ENCODE results near the gene CPOX.
A peak's percentile ranks its signal among the peaks of the same experiment; 100 is the strongest.
"Not testable (repeated sequence)": the region's sequence is repeated elsewhere in the genome, so short reads cannot be mapped to it uniquely, and the experiment has no call there.

CPOX gene

GRCh38 chr3:98593046-98593936, at the start of gene CPOX:
TSS of gene CPOX (minus strand) at chr3:98593611. CDS start at chr3:98593504, 107 bp downstream.
- DNase-seq, result peak; percentile 65

- not testable (repeated sequence) for DNase-seq
These were observed 49.4 kb upstream of the CPOX start for GRCh38 chr3:98642769-98643168.

- DNase-seq, result not testable (repeated sequence)
These were observed 48.3 kb upstream of the CPOX start for GRCh38 chr3:98641756-98642155.

- not testable (repeated sequence) for DNase-seq
These were observed 45.1 kb upstream of the CPOX start for GRCh38 chr3:98638515-98638914.

GRCh38 chr3:98630416-98630815, 37.0 kb upstream of the CPOX start:
- no peak for DNase-seq

- no peak for DNase-seq
These were observed 34.9 kb upstream of the CPOX start for GRCh38 chr3:98628317-98628716.

- no peak for DNase-seq
These were observed 32.7 kb upstream of the CPOX start for GRCh38 chr3:98626151-98626550.

GRCh38 chr3:98623572-98624280, 30.3 kb upstream of the CPOX start:
- DNase-seq, result no peak

GRCh38 chr3:98617841-98618240, 24.4 kb upstream of the CPOX start:
- DNase-seq, result no peak

GRCh38 chr3:98613616-98614015, 20.2 kb upstream of the CPOX start:
- DNase-seq, result no peak

- no peak for DNase-seq
These were observed 19.6 kb upstream of the CPOX start for GRCh38 chr3:98612996-98613517.

GRCh38 chr3:98612587-98612986, 19.2 kb upstream of the CPOX start:
- DNase-seq, result no peak

- DNase-seq, result no peak
These were observed 14.6 kb upstream of the CPOX start for GRCh38 chr3:98608029-98608428.

GRCh38 chr3:98603580-98603979, 10.2 kb upstream of the CPOX start:
- DNase-seq, result no peak

- no peak for DNase-seq
These were observed 8.8 kb upstream of the CPOX start for GRCh38 chr3:98602078-98602678.

GRCh38 chr3:98601180-98601579, 7.8 kb upstream of the CPOX start:
- no peak for DNase-seq

GRCh38 chr3:98600412-98601095, 7.1 kb upstream of the CPOX start:
- DNase-seq, result no peak

- DNase-seq, result no peak
These were observed 6.4 kb upstream of the CPOX start for GRCh38 chr3:98599647-98600411.

GRCh38 chr3:98598492-98598891, 5.1 kb upstream of the CPOX start:
- no peak for DNase-seq

- peak; percentile 50 for DNase-seq
These were observed 3.4 kb upstream of the CPOX start for GRCh38 chr3:98596541-98597500.

- DNase-seq, result no peak
These were observed 2.7 kb upstream of the CPOX start for GRCh38 chr3:98596087-98596486.
